OCI-M2 (cell line): ENCODE results near the gene IFNA5.

ENCODE experiments used
- DNase-seq: peaks from one replicate; lab custom pipeline; 2025; ENCODE audit not compliant: unreplicated experiment; lab: John Stamatoyannopoulos, UW

IFNA5 gene

DNA sequence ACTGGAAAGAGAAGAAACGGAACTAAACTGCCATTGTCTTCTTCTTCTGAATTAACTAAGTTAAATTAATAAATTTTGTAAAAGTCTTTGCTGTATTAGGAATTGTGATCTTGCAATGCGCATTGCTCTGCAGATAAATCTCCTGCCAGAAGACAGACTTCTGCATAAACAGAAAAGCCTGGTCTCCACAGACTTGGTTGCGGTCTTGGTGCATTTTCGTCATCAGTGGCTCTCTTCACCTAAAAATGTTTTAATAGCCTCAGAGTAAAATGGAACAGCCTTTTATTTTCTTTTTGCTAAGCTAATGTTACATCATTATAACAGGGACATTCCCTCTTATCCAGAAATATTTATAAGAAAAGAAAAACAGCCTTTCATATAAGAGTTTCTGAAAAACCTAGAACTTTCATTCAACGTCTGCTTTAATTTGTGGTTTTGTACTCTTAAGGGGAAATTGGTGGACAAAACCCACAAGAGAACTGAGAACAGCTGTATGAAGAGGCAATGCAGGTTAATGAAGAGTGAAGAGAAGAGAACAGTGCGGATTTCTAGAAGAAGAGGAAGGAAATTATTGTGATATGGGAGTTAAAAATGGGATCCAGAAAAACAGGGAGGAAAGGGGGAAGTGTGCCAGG, 10.1 kb downstream of the IFNA5 start:
- no peak for DNase-seq

DNA sequence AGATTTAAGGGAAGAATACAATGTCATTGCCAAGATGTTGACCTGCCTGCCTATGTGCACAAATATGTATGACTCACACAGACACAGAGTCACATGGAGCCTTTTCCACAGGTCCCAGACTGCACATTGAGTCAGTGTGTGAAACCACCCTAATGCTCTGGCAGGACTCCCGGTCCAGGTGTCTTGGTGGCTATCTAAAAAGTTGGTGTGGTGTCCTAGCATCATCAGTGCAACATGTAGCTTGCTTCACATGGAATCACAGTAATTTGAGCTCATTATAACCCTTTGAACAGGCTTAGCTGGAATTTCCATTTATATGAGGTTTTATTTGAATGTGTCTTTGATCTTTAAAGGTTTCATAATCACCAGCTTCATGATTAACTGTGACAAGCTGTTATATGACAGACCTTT, 10.7 kb downstream of the IFNA5 start:
- no peak for DNase-seq

DNA sequence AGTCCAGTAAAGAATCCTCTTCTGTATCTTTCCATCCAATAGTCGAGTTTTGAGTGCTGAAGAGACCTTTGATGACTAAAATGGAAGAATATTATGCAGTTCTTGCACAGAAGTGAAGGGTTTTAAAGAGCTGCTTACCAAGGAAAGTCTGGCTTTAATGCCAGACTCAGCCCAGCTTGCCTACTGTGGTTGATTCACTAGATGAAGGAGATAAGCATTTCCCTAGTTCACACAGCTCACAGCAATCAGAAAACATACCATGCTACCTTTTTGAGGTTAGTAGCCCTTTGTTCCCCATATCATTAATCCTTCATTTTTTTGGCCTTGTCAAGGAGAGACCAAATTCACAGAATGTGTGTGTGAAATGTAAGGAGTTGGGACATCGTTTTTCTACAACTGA, 15.3 kb downstream of the IFNA5 start:
- no peak for DNase-seq

DNA sequence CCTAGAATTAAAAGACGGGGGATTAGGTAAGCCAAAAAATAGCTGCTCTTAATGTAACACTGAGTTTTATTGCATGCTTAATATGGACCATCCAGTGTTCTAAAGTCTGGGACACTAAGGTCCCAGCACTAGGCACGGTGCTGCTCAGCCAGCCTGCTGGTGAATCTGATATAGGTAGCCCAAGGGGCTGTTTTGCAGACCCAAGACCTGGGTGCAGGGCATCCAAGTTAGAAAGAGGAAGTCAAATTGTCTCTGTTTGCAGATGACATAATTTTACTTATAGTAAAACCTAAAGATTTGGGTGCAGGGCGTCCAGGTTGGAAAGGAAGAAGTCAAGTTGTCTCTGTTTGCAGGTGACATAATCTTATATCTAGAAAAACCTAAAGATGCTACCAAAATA, 17.8 kb downstream of the IFNA5 start:
- DNase-seq = no peak

DNA sequence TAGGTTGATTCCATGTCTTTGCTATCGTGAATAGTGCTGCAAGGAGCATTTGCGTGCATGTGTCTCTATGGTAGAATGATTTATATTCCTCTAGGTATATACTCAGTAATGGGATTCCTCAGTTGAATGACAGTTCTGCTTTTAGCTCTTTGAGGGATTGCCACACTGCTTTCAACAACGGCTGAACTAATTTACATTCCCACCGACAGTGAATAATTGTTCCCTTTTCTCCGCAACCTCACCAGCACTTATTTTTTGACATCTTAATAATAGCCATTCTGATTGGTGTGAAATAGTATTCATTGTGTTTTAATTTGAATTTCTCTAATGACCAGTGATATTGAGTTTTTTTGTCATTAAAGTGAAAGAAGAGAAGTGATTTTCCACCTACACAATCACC, 18.5 kb downstream of the IFNA5 start:
- no peak for DNase-seq

DNA sequence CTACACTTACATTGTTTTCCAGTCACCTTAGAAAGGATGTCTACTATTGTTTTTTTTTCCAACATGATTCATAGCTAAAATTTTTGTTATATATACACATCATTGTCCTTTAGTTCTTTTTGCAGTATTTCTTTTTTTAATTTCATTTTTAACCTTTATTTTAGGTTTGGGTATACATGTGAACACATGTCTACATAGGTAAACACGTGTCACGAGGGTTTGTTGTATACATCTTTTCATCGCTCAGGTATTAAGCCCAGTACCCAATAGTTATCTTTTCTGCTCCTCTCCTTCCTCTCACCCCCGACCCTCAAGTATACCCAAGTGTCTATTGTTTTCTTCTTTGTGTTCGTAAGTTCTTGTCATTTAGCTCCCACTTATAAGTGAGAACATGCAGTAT, 19.0 kb downstream of the IFNA5 start:
- DNase-seq = no peak

DNA sequence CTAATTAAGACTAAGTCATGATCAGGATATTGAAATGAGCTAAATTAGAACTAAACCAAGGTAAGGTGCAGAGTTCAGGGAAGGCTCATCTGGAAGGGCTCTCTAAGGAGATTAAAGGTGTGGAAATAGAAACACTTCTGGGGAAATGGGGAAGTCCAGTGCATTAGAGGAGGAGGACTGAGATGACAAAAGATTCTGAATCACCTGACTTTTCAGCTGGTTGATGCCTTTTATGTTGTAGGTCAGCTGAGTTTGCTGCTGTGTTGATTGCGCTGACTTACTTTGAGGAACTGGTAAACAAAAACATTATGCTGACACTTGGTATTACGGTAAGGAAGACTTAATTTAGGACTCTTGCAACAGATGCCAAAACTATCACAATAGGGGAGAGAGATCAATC, 23.8 kb downstream of the IFNA5 start:
- no peak for DNase-seq

DNA sequence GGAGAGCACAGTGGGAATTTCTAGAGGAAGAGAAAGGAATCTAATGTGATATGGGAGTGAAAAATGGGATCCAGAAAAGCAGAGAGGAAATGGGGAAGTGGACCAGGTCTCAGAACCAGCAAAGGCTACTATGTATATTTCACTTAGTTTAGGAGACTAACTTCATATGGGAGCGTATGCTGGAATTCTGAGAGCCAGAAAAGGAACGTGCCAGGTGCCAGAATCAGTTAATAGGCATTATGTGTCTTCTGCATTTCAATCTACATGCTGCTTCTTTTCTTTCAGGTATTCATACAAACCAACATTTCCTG, 36.8 kb downstream of the IFNA5 start:
- DNase-seq = no peak

DNA sequence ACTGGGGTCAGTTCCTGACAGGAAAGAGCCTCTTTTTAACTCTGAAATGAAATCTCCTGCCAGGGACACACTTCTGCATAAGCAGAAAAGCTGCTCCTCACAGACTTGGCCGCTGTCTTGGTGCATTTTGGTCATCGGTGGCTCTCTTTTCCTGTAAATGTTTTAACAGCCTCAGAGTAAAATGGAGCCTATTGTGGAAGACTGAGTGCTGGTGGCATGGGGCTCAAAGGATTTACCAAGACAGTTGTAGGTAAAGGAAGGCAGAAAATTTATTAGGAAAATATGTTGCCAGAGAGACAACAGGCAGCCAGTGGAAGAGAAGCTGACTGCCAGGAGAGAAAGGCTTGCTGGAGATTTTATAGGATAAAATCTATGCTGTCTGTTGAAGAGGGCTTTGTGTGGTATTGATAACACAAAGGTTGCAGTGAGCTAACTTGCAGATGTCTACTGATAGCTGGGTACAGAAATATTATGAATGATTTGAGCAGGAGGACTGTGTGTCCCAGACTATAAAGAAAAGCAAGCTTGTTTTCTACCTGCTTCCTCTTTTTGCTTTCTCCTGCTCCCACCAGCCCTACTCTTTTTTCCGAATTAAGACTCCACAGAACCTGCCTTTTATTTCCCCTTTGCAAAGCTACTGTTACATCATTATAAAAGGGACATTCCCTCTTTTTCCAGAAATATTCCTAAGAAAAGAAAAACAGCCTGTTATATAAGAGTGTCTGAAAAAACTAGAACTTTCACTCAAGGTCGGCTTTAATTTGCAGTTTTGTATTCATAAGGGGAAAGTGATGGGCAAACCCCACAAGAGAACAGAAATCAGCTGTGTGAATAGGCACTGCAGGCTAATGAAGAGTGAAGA, 37.4 kb downstream of the IFNA5 start:
- no peak for DNase-seq

DNA sequence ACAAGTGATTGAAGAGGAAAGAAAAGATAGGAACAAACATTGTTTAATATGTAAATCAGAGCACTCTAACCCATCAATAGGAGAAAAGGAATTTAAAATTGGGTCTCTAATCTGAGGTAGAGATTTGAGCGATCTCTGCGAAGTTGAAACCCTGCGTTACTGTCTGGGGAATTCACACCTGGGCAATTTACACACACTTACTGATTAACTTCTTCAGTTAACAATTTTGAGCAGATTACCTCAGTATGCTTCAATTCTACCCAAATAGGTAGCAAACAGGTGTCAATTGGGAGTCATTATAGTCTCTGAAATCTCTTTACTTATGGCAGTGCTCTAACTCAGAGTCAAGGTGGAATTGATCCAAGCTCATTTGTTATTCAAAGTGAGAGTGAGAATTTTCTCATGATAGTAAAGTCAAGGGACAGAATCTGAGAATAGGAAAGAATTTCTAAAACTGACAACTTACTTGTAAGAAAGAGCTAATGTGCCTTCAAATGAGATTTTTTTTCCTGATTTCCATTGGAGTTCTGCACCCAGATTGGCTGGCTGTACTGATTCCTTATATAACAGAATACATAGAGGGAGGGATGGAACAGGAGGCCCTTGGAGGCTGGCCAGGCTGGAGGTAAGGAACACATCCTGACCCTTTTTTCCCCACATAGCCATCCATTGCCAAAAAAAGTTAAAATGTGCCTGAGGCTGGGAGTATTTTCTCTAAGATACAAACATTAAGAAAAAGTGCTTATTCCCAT, 38.2 kb downstream of the IFNA5 start:
- no peak for DNase-seq

DNA sequence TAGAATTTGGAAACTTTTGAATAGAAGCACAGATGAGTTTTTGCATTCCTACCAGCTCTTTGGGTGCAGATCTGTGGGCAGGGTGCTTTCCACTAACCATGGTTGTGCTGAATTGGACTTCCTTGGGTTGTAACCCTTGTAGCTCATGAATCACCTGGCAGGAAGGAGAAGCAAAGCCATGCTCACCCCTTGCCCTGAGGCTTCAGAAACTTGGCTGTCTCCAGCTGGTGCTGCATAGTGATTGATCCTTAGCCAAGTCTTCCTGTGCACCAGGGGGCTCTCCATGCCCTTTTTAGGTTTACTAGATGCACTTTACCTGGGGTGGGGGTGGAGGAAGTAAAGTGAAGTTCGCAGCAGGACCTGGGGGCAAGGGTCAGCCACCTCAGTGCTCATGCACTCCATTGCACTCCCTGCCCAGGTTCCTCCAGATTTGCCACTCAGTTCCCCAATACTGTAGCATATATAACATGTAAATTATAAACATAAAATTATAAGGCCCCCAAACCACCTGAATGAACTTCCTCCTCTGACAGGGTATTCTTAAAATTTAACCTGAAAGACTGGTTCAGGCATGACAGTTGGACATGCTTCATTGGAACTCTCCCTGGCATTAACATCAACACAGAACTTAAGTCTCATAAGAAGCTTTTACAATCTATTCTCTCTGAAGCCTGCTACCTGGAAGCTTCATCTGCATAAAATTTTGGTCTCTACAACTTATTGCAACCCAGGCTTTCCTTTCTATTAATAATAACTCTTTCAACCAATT, 39.5 kb downstream of the IFNA5 start:
- no peak for DNase-seq

DNA sequence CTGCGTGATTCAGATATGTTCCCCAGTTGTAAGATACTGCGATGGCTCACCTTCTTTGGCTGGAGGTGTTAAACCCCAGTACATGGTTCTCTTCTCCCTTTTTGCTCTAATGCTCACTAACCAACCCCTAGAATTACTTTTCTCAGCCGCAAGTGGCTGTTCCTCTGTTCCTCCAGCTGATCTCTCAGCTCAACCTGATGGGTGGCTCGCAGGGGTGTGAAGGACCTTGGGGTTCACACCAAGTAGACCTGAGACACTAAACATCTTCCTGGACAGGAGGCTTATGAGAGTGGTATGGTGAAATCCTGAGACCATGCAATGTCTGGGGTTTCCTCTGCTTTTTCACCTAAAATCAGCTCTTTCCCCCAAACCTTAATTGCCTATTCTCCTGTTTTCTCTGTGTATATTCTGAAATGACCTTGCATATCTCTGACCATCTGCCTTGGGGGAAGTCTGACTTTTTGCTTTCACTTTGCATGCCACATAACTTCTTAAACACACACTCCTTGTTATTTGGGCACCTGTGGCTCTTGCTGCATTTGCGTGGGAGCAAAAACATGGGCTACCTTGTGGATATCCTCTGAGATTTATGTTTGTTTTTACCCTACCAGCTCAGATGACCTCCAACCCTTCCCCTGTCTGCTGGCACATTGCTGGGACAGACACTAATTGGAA, 49.4 kb downstream of the IFNA5 start:
- no peak for DNase-seq
